Activated naive CD4-positive, alpha-beta T cell treated with anti-CD3 and anti-CD28 coated beads, Interleukin-2, amount 10 ng/mL, durations not matched to agents 7 days and 5 days (primary cell): ENCODE results near the gene PACRG.

Experiments used
- CTCF ChIA-PET: fragments of 350-600 bp; sonication (Branson Sonifier 250); formaldehyde crosslinking; loops from one replicate; lab custom pipeline; 2021; ENCODE audit warnings: antibody characterized with exemption; lab: Charles Lee
- DNase-seq: peaks from one replicate; pipeline ENCODE4 v3.0.0-alpha.2; 2020
- H3K27ac Mint-ChIP-seq: one replicate; pipeline ENCODE4 v1.8.0; 2021; ENCODE audit warnings: mild to moderate bottlenecking, moderate library complexity, mixed read lengths
- H3K27me3 Mint-ChIP-seq: one replicate; pipeline ENCODE4 v1.8.0; 2021; ENCODE audit warnings: mild to moderate bottlenecking, mixed read lengths
- H3K36me3 Mint-ChIP-seq: one replicate; pipeline ENCODE4 v1.8.0; 2021; ENCODE audit warnings: mixed read lengths
- H3K4me1 Mint-ChIP-seq: one replicate; pipeline ENCODE4 v1.8.0; 2021; ENCODE audit warnings: mixed read lengths
- H3K4me3 Mint-ChIP-seq: one replicate; pipeline ENCODE4 v1.8.0; 2021; ENCODE audit warnings: mild to moderate bottlenecking, moderate library complexity, mixed read lengths
- H3K9me3 Mint-ChIP-seq: one replicate; pipeline ENCODE4 v1.8.0; 2021; ENCODE audit warnings: mixed read lengths

Gene PACRG

GRCh38 chr6:162700966-162701365 lies 26.8 kb upstream of the PACRG start:
- Mint-ChIP-seq H3K27ac (no peak overlapping the region), H3K9me3 (no peaks in the 10 kb centered on the region), H3K36me3 (no peaks in the 10 kb centered on the region), H3K4me1 (no peaks in the 10 kb centered on the region), H3K27me3 (no peaks in the 10 kb centered on the region), H3K4me3 (no peak overlapping the region)
- no peak for DNase-seq
- CTCF ChIA-PET: no interaction called here

- Mint-ChIP-seq H3K4me1 (no peaks in the 10 kb centered on the region), H3K4me3 (no peak overlapping the region)
- CTCF ChIA-PET: no interaction called here
Observed at GRCh38 chr6:162701551-162701950, 26.2 kb upstream of the PACRG start.

GRCh38 chr6:162702446-162702845 lies 25.3 kb upstream of the PACRG start:
- H3K36me3 Mint-ChIP-seq: no peaks in the 10 kb centered on the region
- no peaks in the 10 kb centered on the region for H3K27me3 Mint-ChIP-seq
- DNase-seq: no peak
- no peak overlapping the region for H3K4me3 Mint-ChIP-seq
- no peaks in the 10 kb centered on the region for H3K4me1 Mint-ChIP-seq
- no peak overlapping the region for H3K27ac Mint-ChIP-seq
- CTCF ChIA-PET: no interaction called here
- no peaks in the 10 kb centered on the region for H3K9me3 Mint-ChIP-seq

More at GRCh38 chr6:162701551-162701950, 26.2 kb upstream of the PACRG start:
- no peak for DNase-seq
- H3K27me3 Mint-ChIP-seq: no peaks in the 10 kb centered on the region
- no peaks in the 10 kb centered on the region for H3K36me3 Mint-ChIP-seq
- no peak overlapping the region for H3K27ac Mint-ChIP-seq
- H3K9me3 Mint-ChIP-seq: no peaks in the 10 kb centered on the region

GRCh38 chr6:162704001-162704400 lies 23.8 kb upstream of the PACRG start:
- Mint-ChIP-seq H3K4me3 (no peak overlapping the region), H3K36me3 (no peaks in the 10 kb centered on the region), H3K27ac (no peak overlapping the region), H3K27me3 (no peaks in the 10 kb centered on the region), H3K4me1 (no peaks in the 10 kb centered on the region), H3K9me3 (no peaks in the 10 kb centered on the region)
- CTCF ChIA-PET: no interaction called here
- no peak for DNase-seq

GRCh38 chr6:162705736-162706135 lies 22.0 kb upstream of the PACRG start:
- Mint-ChIP-seq H3K9me3 (no peaks in the 10 kb centered on the region), H3K4me3 (no peak overlapping the region), H3K27me3 (no peaks in the 10 kb centered on the region), H3K4me1 (no peaks in the 10 kb centered on the region), H3K27ac (no peak overlapping the region), H3K36me3 (no peaks in the 10 kb centered on the region)
- no peak for DNase-seq
- CTCF ChIA-PET: no interaction called here

- no peaks in the 10 kb centered on the region for H3K27me3 Mint-ChIP-seq
- no peak overlapping the region for H3K4me3 Mint-ChIP-seq
- H3K9me3 Mint-ChIP-seq: no peaks in the 10 kb centered on the region
- H3K27ac Mint-ChIP-seq: no peak overlapping the region
- DNase-seq: no peak
- CTCF ChIA-PET: no interaction called here
- H3K4me1 Mint-ChIP-seq: no peaks in the 10 kb centered on the region
- no peaks in the 10 kb centered on the region for H3K36me3 Mint-ChIP-seq
Observed at GRCh38 chr6:162706232-162706631, 21.5 kb upstream of the PACRG start.

GRCh38 chr6:162708971-162709370 lies 18.8 kb upstream of the PACRG start:
- Mint-ChIP-seq H3K27me3 (no peaks in the 10 kb centered on the region), H3K4me3 (no peak overlapping the region), H3K9me3 (no peaks in the 10 kb centered on the region), H3K4me1 (no peaks in the 10 kb centered on the region), H3K36me3 (no peaks in the 10 kb centered on the region), H3K27ac (no peak overlapping the region)
- CTCF ChIA-PET: no interaction called here
- no peak for DNase-seq

- Mint-ChIP-seq H3K36me3 (no peaks in the 10 kb centered on the region), H3K4me3 (no peak overlapping the region), H3K27me3 (no peaks in the 10 kb centered on the region), H3K9me3 (no peaks in the 10 kb centered on the region), H3K4me1 (no peaks in the 10 kb centered on the region), H3K27ac (no peak overlapping the region)
- no peak for DNase-seq
- CTCF ChIA-PET: no interaction called here
Observed at GRCh38 chr6:162709431-162709830, 18.3 kb upstream of the PACRG start.

GRCh38 chr6:162710419-162710818 lies 17.4 kb upstream of the PACRG start:
- CTCF ChIA-PET: no interaction called here
- Mint-ChIP-seq H3K9me3 (no peaks in the 10 kb centered on the region), H3K4me1 (no peaks in the 10 kb centered on the region), H3K27me3 (no peaks in the 10 kb centered on the region), H3K27ac (no peak overlapping the region), H3K4me3 (no peak overlapping the region), H3K36me3 (no peaks in the 10 kb centered on the region)
- no peak for DNase-seq

- CTCF ChIA-PET: no interaction called here
- Mint-ChIP-seq H3K4me1 (no peaks in the 10 kb centered on the region), H3K9me3 (no peaks in the 10 kb centered on the region), H3K4me3 (no peak overlapping the region), H3K36me3 (no peaks in the 10 kb centered on the region), H3K27ac (no peak overlapping the region), H3K27me3 (no peaks in the 10 kb centered on the region)
- DNase-seq: no peak
Observed at GRCh38 chr6:162710936-162711335, 16.8 kb upstream of the PACRG start.

- H3K27me3 Mint-ChIP-seq: no peaks in the 10 kb centered on the region
- no peaks in the 10 kb centered on the region for H3K4me1 Mint-ChIP-seq
- H3K4me3 Mint-ChIP-seq: no peak overlapping the region
- CTCF ChIA-PET: no interaction called here
- DNase-seq: no peak
- no peaks in the 10 kb centered on the region for H3K9me3 Mint-ChIP-seq
- no peaks in the 10 kb centered on the region for H3K36me3 Mint-ChIP-seq
- H3K27ac Mint-ChIP-seq: no peak overlapping the region
Observed at GRCh38 chr6:162711376-162711775, 16.4 kb upstream of the PACRG start.

GRCh38 chr6:162712694-162713093 lies 15.1 kb upstream of the PACRG start:
- H3K9me3 Mint-ChIP-seq: peaks cover 1% of the 10 kb centered on the region
- H3K27ac Mint-ChIP-seq: no peak overlapping the region
- H3K36me3 Mint-ChIP-seq: no peaks in the 10 kb centered on the region
- DNase-seq: no peak
- no peaks in the 10 kb centered on the region for H3K4me1 Mint-ChIP-seq
- CTCF ChIA-PET: no interaction called here
- H3K4me3 Mint-ChIP-seq: no peak overlapping the region
- H3K27me3 Mint-ChIP-seq: no peaks in the 10 kb centered on the region

GRCh38 chr6:162713974-162714780 lies 13.6 kb upstream of the PACRG start:
- no peaks in the 10 kb centered on the region for H3K27me3 Mint-ChIP-seq
- H3K27ac Mint-ChIP-seq: no peak overlapping the region
- DNase-seq: no peak
- no peaks in the 10 kb centered on the region for H3K4me1 Mint-ChIP-seq
- no peaks in the 10 kb centered on the region for H3K36me3 Mint-ChIP-seq
- no peak overlapping the region for H3K4me3 Mint-ChIP-seq
- CTCF ChIA-PET: no interaction called here
- H3K9me3 Mint-ChIP-seq: peaks cover 7% of the 10 kb centered on the region

GRCh38 chr6:162715601-162716000 lies 12.2 kb upstream of the PACRG start:
- no peaks in the 10 kb centered on the region for H3K4me1 Mint-ChIP-seq
- H3K9me3 Mint-ChIP-seq: peaks cover 7% of the 10 kb centered on the region
- H3K4me3 Mint-ChIP-seq: no peak overlapping the region
- H3K36me3 Mint-ChIP-seq: no peaks in the 10 kb centered on the region
- no peak for DNase-seq
- no peak overlapping the region for H3K27ac Mint-ChIP-seq
- no peaks in the 10 kb centered on the region for H3K27me3 Mint-ChIP-seq
- CTCF ChIA-PET: no interaction called here

- Mint-ChIP-seq H3K27ac (no peak overlapping the region), H3K36me3 (no peaks in the 10 kb centered on the region), H3K4me1 (no peaks in the 10 kb centered on the region), H3K9me3 (peaks cover 7% of the 10 kb centered on the region), H3K27me3 (no peaks in the 10 kb centered on the region), H3K4me3 (no peak overlapping the region)
- no peak for DNase-seq
- CTCF ChIA-PET: no interaction called here
Observed at GRCh38 chr6:162719528-162719927, 8.2 kb upstream of the PACRG start.

- H3K9me3 Mint-ChIP-seq: peaks cover 7% of the 10 kb centered on the region
- H3K27me3 Mint-ChIP-seq: no peaks in the 10 kb centered on the region
- H3K36me3 Mint-ChIP-seq: no peaks in the 10 kb centered on the region
- DNase-seq: no peak
- no peak overlapping the region for H3K4me3 Mint-ChIP-seq
- H3K4me1 Mint-ChIP-seq: no peaks in the 10 kb centered on the region
- no peak overlapping the region for H3K27ac Mint-ChIP-seq
- CTCF ChIA-PET: no interaction called here
Observed at GRCh38 chr6:162721404-162721687, 6.4 kb upstream of the PACRG start.
